ENCODE measurements around the gene CNIH1. TPM values are rescaled to one million over a fixed set of nuclear protein-coding genes. Genes with fewer than 3 reads are reported as not detected.
"Not testable (repeated sequence)": the region's sequence is repeated elsewhere in the genome, so short reads cannot be mapped to it uniquely, and the experiment has no call there.

Gene CNIH1
- total RNA-seq, 3 donors from 2014 or later, result 77.4 to 87.8 (median 81.6) TPM

DNA sequence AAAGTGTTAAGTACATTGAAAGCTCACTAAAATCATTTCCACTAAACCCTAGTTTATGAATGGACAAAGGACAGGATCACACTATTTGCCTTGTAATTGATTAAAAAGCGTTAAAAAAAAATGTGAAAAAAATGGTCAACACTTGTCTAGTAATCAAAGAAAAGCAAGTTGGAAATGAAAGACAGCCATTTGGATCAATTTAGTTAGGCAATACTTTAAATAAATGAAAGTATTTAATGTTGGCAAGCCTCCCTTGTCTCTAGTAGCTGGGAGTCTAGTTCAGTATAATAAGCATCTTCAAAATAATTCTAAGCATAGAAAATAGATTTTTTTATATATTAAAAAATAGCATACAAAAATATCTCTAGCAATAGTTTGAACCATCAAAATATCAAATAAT lies 14.2 kb upstream of the CNIH1 start:
- DNase-seq, result no peak
- ATAC-seq, result no peak
- Mint-ChIP-seq H3K36me3 (ENCODE audit: insufficient read depth) (peaks cover 4% of the 10 kb centered on the region), H3K27me3 (ENCODE audit: low read depth) (no peaks in the 10 kb centered on the region), H3K4me3 (no peak overlapping the region), H3K9me3 (peaks cover 8% of the 10 kb centered on the region), H3K4me1 (ENCODE audit: low read depth) (no peaks in the 10 kb centered on the region)

DNA sequence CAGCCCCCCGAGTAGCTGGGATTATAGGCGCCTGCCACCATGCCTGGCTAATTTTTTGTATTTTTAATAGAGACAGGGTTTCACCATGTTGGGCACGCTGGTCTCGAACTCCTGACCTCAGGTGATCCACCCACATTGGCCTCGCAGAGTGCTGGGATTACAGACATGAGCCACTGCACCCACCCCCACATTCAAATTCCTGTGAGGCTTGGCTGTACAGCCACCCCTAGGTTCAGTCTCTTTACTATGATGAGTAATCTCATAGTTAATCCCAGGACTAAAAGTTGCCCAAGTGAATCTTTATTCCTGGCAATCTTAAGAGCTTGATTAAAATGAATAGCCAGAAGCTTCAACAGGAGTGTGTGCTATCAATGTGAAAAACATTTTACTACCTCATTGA lies 12.8 kb upstream of the CNIH1 start:
- not testable (repeated sequence) for H3K9me3 Mint-ChIP-seq; H3K4me1 Mint-ChIP-seq (ENCODE audit: low read depth); H3K36me3 Mint-ChIP-seq (ENCODE audit: insufficient read depth); DNase-seq; H3K4me3 Mint-ChIP-seq; H3K27me3 Mint-ChIP-seq (ENCODE audit: low read depth); ATAC-seq

DNA sequence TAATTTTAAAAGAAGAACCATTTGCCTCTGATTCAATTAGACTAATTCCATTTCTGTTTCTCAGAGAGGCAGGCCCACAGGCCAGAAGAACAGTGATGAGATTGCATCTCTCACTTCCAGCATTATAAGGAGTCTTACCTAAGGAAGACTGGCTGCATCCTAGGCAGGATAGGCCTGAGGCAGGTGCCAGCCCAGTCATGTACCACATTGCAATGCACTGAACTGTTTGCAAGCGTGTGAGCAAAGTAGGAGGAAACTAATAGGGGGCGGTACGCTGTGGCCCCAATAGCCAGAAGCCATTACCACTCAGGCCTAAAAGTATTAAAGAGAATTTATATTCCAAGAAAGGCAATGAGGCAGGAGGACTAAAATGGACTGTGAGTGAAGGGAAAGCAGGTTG lies 12.1 kb upstream of the CNIH1 start:
- ATAC-seq (no peak), DNase-seq (no peak)
- no peak overlapping the region for H3K4me3 Mint-ChIP-seq
- H3K4me1 Mint-ChIP-seq (ENCODE audit: low read depth), result no peaks in the 10 kb centered on the region
- peaks cover 2% of the 10 kb centered on the region for H3K27me3 Mint-ChIP-seq (ENCODE audit: low read depth)
- no peaks in the 10 kb centered on the region for H3K36me3 Mint-ChIP-seq (ENCODE audit: insufficient read depth)
- no peaks in the 10 kb centered on the region for H3K9me3 Mint-ChIP-seq

DNA sequence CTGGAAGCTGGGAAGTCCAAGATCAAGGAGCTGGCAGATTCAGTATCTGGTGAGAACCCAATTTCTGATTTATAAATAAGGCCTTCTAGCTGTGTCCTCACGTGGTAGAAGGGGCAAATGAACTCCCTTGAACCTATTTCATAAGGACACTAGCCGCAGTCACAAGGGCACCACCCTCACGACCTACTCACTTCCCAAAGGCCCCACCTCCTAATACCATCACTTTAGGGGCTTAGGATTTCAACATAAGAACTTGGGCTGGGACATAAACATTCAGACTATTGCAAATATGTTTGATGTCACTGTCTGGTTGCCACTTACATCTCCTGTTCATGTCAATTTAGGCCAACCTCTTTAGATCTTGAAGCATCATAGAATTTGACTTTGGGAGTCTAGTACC lies 10.8 kb upstream of the CNIH1 start:
- peaks cover 2% of the 10 kb centered on the region for H3K27me3 Mint-ChIP-seq (ENCODE audit: low read depth)
- DNase-seq (no peak), ATAC-seq (no peak)
- H3K4me1 Mint-ChIP-seq (ENCODE audit: low read depth), result no peaks in the 10 kb centered on the region
- no peak overlapping the region for H3K4me3 Mint-ChIP-seq
- no peaks in the 10 kb centered on the region for H3K36me3 Mint-ChIP-seq (ENCODE audit: insufficient read depth)
- no peaks in the 10 kb centered on the region for H3K9me3 Mint-ChIP-seq

DNA sequence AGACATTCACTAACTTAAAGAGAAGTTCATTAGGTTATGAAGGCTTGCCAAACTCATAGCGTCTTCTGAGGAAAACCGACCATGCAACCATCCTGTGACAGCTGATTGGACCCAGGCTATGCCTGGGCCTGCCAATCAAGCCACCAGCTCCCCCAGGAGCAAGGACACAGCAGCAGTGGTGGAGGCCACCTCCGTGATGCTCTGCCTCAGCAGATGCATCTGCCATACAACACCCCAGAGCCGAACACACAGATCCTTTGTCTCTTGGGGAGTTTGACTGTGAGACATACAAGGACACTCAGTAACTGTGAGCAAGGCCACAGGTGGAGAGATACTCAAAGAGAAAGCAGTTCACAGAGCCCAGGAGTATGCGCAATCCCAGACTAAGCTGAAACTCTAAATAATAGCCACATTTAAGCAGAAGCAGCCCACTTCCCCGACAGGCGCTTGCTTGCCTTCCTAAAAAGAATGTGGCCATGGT lies 10.0 kb upstream of the CNIH1 start:
- ATAC-seq (no peak), DNase-seq (no peak)
- H3K9me3 Mint-ChIP-seq, result no peaks in the 10 kb centered on the region

DNA sequence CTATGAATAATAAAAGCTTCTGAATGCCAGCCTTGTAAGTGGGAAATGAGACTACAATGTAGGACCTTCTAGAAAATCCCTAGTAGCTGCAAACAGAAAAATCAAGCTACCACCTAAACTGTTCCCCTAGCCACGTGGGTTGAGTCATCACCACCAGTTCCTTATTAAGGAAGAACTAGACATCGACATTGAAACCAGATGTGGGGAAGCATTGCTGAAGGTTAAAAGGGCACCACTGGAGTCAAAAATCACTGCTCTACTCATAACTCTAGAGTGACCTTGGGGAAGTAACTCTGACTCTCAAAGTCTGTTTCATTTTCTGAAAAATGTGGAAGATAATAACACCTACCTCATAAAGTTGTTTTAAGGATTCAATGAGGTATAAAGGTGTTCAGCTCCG lies 9.4 kb upstream of the CNIH1 start:
- Mint-ChIP-seq H3K4me3 (no peak overlapping the region), H3K27me3 (ENCODE audit: low read depth) (peaks cover 2% of the 10 kb centered on the region), H3K36me3 (ENCODE audit: insufficient read depth) (no peaks in the 10 kb centered on the region), H3K9me3 (no peaks in the 10 kb centered on the region), H3K4me1 (ENCODE audit: low read depth) (no peaks in the 10 kb centered on the region)
- ATAC-seq (no peak), DNase-seq (no peak)

More for the DNA sequence above, 10.0 kb upstream of the CNIH1 start:
- no peaks in the 10 kb centered on the region for H3K36me3 Mint-ChIP-seq (ENCODE audit: insufficient read depth)
- peaks cover 2% of the 10 kb centered on the region for H3K27me3 Mint-ChIP-seq (ENCODE audit: low read depth)
- no peak overlapping the region for H3K4me3 Mint-ChIP-seq
- no peaks in the 10 kb centered on the region for H3K4me1 Mint-ChIP-seq (ENCODE audit: low read depth)

DNA sequence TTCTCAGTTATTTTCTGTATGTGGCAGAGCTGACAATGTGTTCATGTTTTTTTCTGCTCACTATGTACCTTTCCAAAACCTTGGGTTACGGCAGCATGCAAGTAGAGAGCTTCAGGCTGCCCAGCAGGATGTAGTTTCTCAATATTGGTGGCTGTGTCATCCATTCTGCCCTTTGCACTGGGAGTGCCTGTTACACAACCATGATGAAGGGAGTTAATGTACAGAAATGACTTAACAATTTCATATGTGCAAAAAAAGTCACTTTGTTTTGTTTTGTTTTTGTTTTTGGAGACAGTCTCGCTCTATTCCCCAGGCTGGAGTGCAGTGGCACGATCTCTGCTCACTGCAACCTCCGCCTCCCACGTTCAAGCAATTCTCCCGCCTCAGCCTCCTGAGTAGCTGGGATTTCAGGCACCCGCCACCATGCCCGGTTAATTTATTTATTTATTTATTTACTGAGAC lies 6.1 kb upstream of the CNIH1 start:
- H3K36me3 Mint-ChIP-seq (ENCODE audit: insufficient read depth), result no peaks in the 10 kb centered on the region
- no peaks in the 10 kb centered on the region for H3K4me1 Mint-ChIP-seq (ENCODE audit: low read depth)
- H3K9me3 Mint-ChIP-seq, result no peaks in the 10 kb centered on the region
- no peak overlapping the region for H3K4me3 Mint-ChIP-seq
- no peak for DNase-seq
- peaks cover 2% of the 10 kb centered on the region for H3K27me3 Mint-ChIP-seq (ENCODE audit: low read depth)
- ATAC-seq, result no peak

DNA sequence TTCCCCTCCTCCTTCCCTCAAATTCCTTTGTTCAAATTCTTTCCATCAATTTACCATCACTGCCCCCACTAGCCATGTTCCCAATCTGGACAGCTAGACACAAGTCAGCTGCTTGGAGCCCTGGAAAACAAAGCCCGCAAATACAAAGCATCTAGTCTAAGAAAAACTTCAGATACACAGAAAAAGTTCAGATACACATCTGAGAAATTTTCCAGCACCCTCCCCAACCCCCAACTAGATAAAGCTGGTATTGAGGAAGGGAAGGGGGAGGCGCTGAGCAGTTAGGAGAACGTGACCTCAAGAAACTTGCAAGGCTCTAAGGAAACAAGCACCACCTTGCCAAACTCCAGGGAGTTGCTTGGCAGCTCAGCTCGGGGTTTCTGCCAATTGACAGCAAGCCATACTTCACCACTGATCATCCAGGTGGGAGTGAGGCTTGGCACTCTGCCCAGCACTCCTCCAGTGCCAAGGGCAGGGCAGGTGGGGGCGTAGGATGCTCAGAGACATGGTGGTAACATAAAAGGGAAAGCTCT lies 5.1 kb upstream of the CNIH1 start:
- DNase-seq (no peak), ATAC-seq (no peak)
- Mint-ChIP-seq H3K4me3 (no peak overlapping the region), H3K9me3 (no peaks in the 10 kb centered on the region), H3K36me3 (ENCODE audit: insufficient read depth) (no peaks in the 10 kb centered on the region), H3K4me1 (ENCODE audit: low read depth) (peaks cover 9% of the 10 kb centered on the region), H3K27me3 (ENCODE audit: low read depth) (peaks cover 2% of the 10 kb centered on the region)

DNA sequence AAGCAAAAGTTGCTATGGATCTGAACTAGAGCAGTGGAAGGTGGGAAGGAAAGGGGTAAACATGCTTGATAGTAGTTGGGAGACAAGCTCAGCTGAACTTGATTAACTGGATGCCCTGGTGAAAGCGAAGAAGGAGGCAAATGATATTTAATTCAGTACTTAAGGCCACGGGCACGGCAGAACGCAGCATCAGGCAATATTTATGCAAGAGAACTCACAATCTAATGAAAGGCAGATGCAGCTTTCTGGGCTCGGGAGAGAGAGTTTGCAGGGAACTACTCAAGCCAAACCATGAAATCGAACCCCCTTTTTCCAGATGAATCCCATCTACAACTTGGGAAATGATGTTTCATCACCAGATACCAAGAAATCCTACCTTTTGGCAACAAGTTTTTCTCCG lies 3.5 kb upstream of the CNIH1 start:
- peaks cover 2% of the 10 kb centered on the region for H3K27me3 Mint-ChIP-seq (ENCODE audit: low read depth)
- DNase-seq, result no peak
- no peak for ATAC-seq
- no peak overlapping the region for H3K4me3 Mint-ChIP-seq
- peaks cover 6% of the 10 kb centered on the region for H3K36me3 Mint-ChIP-seq (ENCODE audit: insufficient read depth)
- no peaks in the 10 kb centered on the region for H3K9me3 Mint-ChIP-seq
- H3K4me1 Mint-ChIP-seq (ENCODE audit: low read depth), result peaks cover 18% of the 10 kb centered on the region

DNA sequence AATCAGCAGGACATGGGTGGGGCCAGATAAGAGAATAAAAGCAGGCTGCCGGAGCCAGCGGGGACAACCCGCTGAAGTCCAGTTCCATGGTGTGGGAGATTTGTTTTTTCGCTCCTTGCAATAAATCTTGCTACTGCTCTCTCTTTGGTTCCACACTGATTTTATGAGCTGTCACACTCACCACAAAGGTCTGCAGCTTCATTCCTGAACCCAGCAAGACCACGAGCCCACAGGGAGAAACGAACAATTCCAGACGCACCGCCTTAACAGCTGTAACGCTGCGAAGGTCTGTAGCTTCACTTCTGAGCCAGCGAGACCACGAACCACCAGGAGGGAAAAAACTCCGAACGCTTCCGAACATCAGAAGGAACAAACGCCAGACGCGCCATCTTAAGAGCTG lies 2.8 kb upstream of the CNIH1 start:
- no peak for DNase-seq
- Mint-ChIP-seq H3K4me3 (no peak overlapping the region), H3K9me3 (no peaks in the 10 kb centered on the region), H3K36me3 (ENCODE audit: insufficient read depth) (peaks cover 9% of the 10 kb centered on the region), H3K27me3 (ENCODE audit: low read depth) (peaks cover 2% of the 10 kb centered on the region), H3K4me1 (ENCODE audit: low read depth) (peaks cover 25% of the 10 kb centered on the region)
- no peak for ATAC-seq

DNA sequence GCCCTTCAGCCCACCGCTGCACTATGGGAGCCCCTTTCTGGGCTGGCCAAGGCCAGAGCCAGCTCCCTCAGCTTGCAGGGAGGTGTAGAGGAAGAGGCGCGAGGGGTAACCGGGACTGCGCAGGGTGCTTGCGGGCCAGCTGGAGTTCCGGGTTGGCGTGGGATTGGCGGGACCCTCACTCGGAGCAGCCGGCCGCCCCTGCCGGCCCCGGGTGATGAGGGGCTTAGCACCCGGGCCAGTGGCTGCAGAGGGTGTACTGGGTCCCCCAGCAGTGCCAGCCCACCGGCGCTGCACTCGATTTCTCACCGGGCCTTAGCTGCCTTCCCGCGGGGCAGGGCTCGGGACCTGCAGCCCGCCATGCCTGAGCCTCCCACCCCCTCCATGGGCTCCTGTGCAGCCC lies 1.8 kb upstream of the CNIH1 start:
- not testable (repeated sequence) for ATAC-seq; H3K27me3 Mint-ChIP-seq (ENCODE audit: low read depth); DNase-seq; H3K4me3 Mint-ChIP-seq; H3K9me3 Mint-ChIP-seq
- H3K36me3 Mint-ChIP-seq (ENCODE audit: insufficient read depth), result peaks cover 13% of the 10 kb centered on the region
- peaks cover 31% of the 10 kb centered on the region for H3K4me1 Mint-ChIP-seq (ENCODE audit: low read depth)

DNA sequence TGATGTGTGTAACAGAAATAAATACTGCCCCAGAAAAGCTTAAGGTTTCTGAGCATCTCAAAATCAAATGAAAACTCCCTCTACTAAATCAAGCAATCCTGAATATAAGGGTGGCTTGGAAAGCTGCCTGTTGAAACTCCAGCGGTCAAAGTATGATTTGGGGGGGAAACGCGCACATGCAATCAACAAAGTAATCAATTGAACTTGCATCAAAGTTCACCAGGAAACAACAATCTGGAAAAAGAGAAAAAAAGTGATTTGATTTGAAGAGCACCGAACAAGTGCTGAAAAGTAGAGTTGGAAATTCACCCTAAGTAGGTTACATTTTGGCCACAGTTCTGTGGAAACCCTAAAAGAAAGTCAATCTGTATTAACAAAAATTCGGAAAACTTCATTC lies 700 bp downstream of the CNIH1 start:
- Mint-ChIP-seq H3K9me3 (no peaks in the 10 kb centered on the region), H3K4me1 (ENCODE audit: low read depth) (peaks cover 53% of the 10 kb centered on the region), H3K4me3 (peak overlapping the region; percentile 92), H3K36me3 (ENCODE audit: insufficient read depth) (peaks cover 22% of the 10 kb centered on the region), H3K27me3 (ENCODE audit: low read depth) (no peaks in the 10 kb centered on the region)
- ATAC-seq (no peak), DNase-seq (no peak)

DNA sequence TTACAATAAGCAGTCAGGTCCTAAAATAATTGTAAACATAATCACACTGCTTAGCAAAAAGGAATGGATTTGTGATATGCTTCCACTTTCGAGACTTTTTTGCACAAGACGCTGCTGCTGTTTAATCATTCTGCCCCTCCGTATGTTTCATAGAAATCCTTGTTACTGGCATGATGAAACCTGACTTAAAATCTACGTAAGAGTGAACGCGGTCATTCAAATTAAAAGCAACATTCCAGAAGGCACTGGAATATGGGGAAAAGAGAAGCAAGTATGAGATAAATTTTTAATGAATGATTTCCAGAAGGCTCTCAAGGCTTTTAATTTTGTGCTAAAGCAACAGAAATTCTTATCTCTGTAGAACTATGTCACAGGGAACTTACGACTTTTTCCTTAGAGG lies 1.1 kb downstream of the CNIH1 start:
- H3K36me3 Mint-ChIP-seq (ENCODE audit: insufficient read depth), result peaks cover 22% of the 10 kb centered on the region
- no peak for ATAC-seq
- no peaks in the 10 kb centered on the region for H3K9me3 Mint-ChIP-seq
- peak overlapping the region; percentile 92 for H3K4me3 Mint-ChIP-seq
- no peak for DNase-seq
- peaks cover 57% of the 10 kb centered on the region for H3K4me1 Mint-ChIP-seq (ENCODE audit: low read depth)
- no peaks in the 10 kb centered on the region for H3K27me3 Mint-ChIP-seq (ENCODE audit: low read depth)

DNA sequence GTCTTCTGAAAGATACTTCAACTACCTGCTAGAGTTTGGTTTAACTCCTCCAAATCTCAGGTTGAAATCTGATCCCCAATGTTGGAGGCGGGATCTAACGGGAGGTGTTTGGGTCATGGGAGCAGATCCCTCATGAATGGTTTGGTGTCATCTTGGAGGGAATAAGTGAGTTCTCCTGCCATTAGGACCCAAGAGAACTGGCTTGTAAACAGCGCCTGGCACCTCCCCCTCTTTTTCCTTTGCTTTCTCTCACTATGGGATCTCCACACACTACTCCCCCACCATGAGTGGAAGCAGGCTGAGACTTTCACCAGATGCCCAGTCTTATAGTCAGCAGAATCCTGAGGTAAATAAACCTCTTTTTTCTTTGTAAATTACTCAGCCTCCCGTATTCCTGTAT lies 2.5 kb downstream of the CNIH1 start:
- no peak for ATAC-seq

DNA sequence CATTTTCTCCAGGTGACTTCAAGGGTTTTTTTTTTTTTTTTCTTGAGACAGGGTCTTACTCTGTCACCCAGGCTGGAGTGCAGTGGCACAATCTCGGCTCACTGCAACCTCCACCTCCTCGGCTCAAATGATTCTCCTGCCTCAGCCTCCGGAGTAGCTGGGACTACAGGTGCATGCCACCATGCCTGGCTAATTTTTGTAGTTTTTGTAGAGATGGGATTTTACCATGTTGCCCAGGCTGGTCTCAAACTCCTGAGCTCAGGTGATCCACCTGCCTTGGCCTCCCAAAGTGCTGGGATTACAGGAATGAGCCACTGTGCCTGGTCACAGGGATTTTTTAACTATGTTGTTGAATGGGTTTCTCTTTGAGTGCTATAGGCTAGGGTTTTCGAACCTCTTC lies 3.2 kb downstream of the CNIH1 start:
- ATAC-seq, H3K4me3 Mint-ChIP-seq: not testable (repeated sequence)
- peaks cover 33% of the 10 kb centered on the region for H3K36me3 Mint-ChIP-seq (ENCODE audit: insufficient read depth)

More for the DNA sequence above, 2.5 kb downstream of the CNIH1 start:
- H3K27me3 Mint-ChIP-seq (ENCODE audit: low read depth), result no peaks in the 10 kb centered on the region
- peaks cover 70% of the 10 kb centered on the region for H3K4me1 Mint-ChIP-seq (ENCODE audit: low read depth)
- H3K36me3 Mint-ChIP-seq (ENCODE audit: insufficient read depth), result peaks cover 33% of the 10 kb centered on the region
- H3K9me3 Mint-ChIP-seq, result no peaks in the 10 kb centered on the region
- no peak for DNase-seq
- H3K4me3 Mint-ChIP-seq, result no peak overlapping the region

More for the DNA sequence above, 3.2 kb downstream of the CNIH1 start:
- not testable (repeated sequence) for DNase-seq; H3K9me3 Mint-ChIP-seq; H3K27me3 Mint-ChIP-seq (ENCODE audit: low read depth)
- H3K4me1 Mint-ChIP-seq (ENCODE audit: low read depth), result peaks cover 76% of the 10 kb centered on the region

Data from activated T-cell treated with anti-CD3 and anti-CD28 coated beads, Interleukin-2, amount 50 U/mL, for 4 hours (primary cell).